A549 (cell line): ENCODE measurements around the gene USH1G. TPM values are rescaled to one million over a fixed set of nuclear protein-coding genes. Genes with fewer than 3 reads are reported as not detected.

Experiments
- ATAC-seq, 2 experiments: fragments of 200-7000 bp in 1 of 2; fragments of >200 bp in 1 of 2; cut with Nextera tagmentation in 1 of 2; cut with Tn5 transposase in 1 of 2; 3 replicates each; pipeline versions ENCODE4 v1.8.0 to v1.9.1; 2018 to 2020; ENCODE audit warnings: mild to moderate bottlenecking in 1 of 2, moderate library complexity in 1 of 2
- CTCF ChIA-PET: fragments of 300-600 bp; sonication (Branson Sonifier 250); formaldehyde crosslinking; extraction: SDS; loops from one replicate; lab custom pipeline; 2021; ENCODE audit warnings: antibody characterized with exemption, inconsistent platforms; lab: Yijun Ruan, JAX
- POLR2A ChIA-PET: fragments of 350-600 bp; formaldehyde crosslinking; extraction: SDS; loops from one replicate; lab custom pipeline; 2021; ENCODE audit warnings: antibody characterized with exemption, inconsistent platforms; lab: Yijun Ruan, JAX
- DNase-seq, 2 experiments: peaks; one replicate each; pipeline versions ENCODE4 v3.0.0 to v3.0.0-alpha.2; 2011 to 2016; ENCODE audit warnings: low read depth in 1 of 2, low spot score in 1 of 2
- FAIRE-seq: peaks from 2 replicates; lab custom pipeline; 2011; peaks lifted over from hg19 to GRCh38; lab: Jason Lieb, UNC
- H3K27ac ChIP-seq, 2 experiments: fragments of >200 bp; sonication (Bioruptor Twin); formaldehyde crosslinking; 3 replicates each; pipeline ENCODE4 v1.5.1; 2016 to 2017
- H3K4me1 ChIP-seq: fragments of >200 bp; sonication (Bioruptor Twin); formaldehyde crosslinking; 3 replicates; pipeline ENCODE4 v1.6.1; 2016
- H3K4me2 ChIP-seq: fragments of >200 bp; sonication (Bioruptor Twin); formaldehyde crosslinking; 3 replicates; pipeline ENCODE4 v1.6.1; 2016
- H3K4me3 ChIP-seq: fragments of >200 bp; sonication (Bioruptor Twin); formaldehyde crosslinking; 3 replicates; pipeline ENCODE4 v1.5.1; 2016
- H3K9me3 ChIP-seq: fragments of >200 bp; sonication (Bioruptor Twin); formaldehyde crosslinking; 3 replicates; pipeline ENCODE4 v1.6.1; 2016
- BHLHE40 ChIP-seq: IDR thresholded peaks from 2 replicates; pipeline ENCODE4 v1.6.1; 2012; ENCODE audit warnings: low read depth, low read length, inconsistent platforms
- CBX2 ChIP-seq: fragments of 200-600 bp; sonication (generic); IDR thresholded peaks from 2 replicates; pipeline ENCODE4 v1.6.1; 2016; ENCODE audit warnings: low read depth, mild to moderate bottlenecking, borderline replicate concordance
- CHD4 ChIP-seq: fragments of 200-600 bp; sonication (generic); IDR thresholded peaks from 2 replicates; pipeline ENCODE4 v1.6.1; 2016; ENCODE audit warnings: antibody characterized with exemption, mild to moderate bottlenecking, borderline replicate concordance
- CTCF ChIP-seq: fragments of >200 bp; sonication (Bioruptor Twin); formaldehyde crosslinking; IDR thresholded peaks from 3 replicates; pipeline ENCODE4 v1.5.1; 2016
- ESRRA ChIP-seq: fragments of 150-350 bp; IDR thresholded peaks from 2 replicates; pipeline ENCODE4 v1.6.1; 2014; ENCODE audit warnings: mild to moderate bottlenecking, low read length, borderline replicate concordance
- FOSL2 ChIP-seq, 2 experiments: fragments of 450-650 bp in 1 of 2; fragments of >200 bp in 1 of 2; sonication (Bioruptor Twin) in 1 of 2; formaldehyde crosslinking; IDR thresholded peaks; 2 replicates each; pipeline versions ENCODE4 v1.5.0 to v1.6.1; 2016 to 2020; ENCODE audit warnings: mild to moderate bottlenecking in 1 of 2, moderate library complexity in 1 of 2
- FOXS1 ChIP-seq: fragments of 250-450 bp; sonication (Bioruptor Pico); IDR thresholded peaks from 2 replicates; pipeline ENCODE4 v1.5.0; 2020; ENCODE audit warnings: mild to moderate bottlenecking, moderate library complexity
- HDAC2 ChIP-seq: fragments of 200-600 bp; sonication (generic); IDR thresholded peaks from 2 replicates; pipeline ENCODE4 v1.6.1; 2016
- HES2 ChIP-seq: fragments of >200 bp; sonication (Bioruptor Twin); formaldehyde crosslinking; IDR thresholded peaks from 2 replicates; pipeline ENCODE4 v1.6.1; 2016
- HMGXB4 ChIP-seq: fragments of 250-450 bp; sonication (Bioruptor Pico); IDR thresholded peaks from 2 replicates; pipeline ENCODE4 v1.5.0; 2021; ENCODE audit warnings: mild to moderate bottlenecking, moderate library complexity, borderline replicate concordance
- HOXA7 ChIP-seq: fragments of 250-450 bp; sonication (Bioruptor Pico); IDR thresholded peaks from 2 replicates; pipeline ENCODE4 v1.5.0; 2020; ENCODE audit warnings: mild to moderate bottlenecking, moderate library complexity
- KDM5A ChIP-seq: fragments of 200-600 bp; sonication (generic); IDR thresholded peaks from 2 replicates; pipeline ENCODE4 v1.6.1; 2016; ENCODE audit warnings: antibody characterized with exemption, mild to moderate bottlenecking
- MAX ChIP-seq: IDR thresholded peaks from 2 replicates; pipeline ENCODE4 v1.6.1; 2012
- NPAS2 ChIP-seq: fragments of 250-450 bp; sonication (Bioruptor Pico); IDR thresholded peaks from 2 replicates; pipeline ENCODE4 v1.8.0; 2022; ENCODE audit warnings: mild to moderate bottlenecking, moderate library complexity, borderline replicate concordance
- NR3C1 ChIP-seq: fragments of >200 bp; sonication (Bioruptor Twin); formaldehyde crosslinking; IDR thresholded peaks from 3 replicates; pipeline ENCODE4 v1.6.1; 2017
- POLR2AphosphoS2 ChIP-seq: conservative IDR thresholded peaks from 2 replicates; pipeline ENCODE4 v1.6.1; 2012; ENCODE audit warnings: low read length, improper control_type of control experiment, inconsistent platforms
- RAD21 ChIP-seq, 2 experiments: fragments of >200 bp in 1 of 2; sonication (Bioruptor Twin) in 1 of 2; formaldehyde crosslinking in 1 of 2; IDR thresholded peaks in 1 of 2; conservative IDR thresholded peaks in 1 of 2; 2 replicates in 1 of 2; 3 replicates in 1 of 2; pipeline ENCODE4 v1.6.1; 2012 to 2018; ENCODE audit warnings: inconsistent platforms in 1 of 2
- RARB ChIP-seq: fragments of 250-450 bp; sonication (Bioruptor Pico); IDR thresholded peaks from 2 replicates; pipeline ENCODE4 v1.8.0; 2021; ENCODE audit warnings: mild to moderate bottlenecking, moderate library complexity
- RFX5 ChIP-seq: fragments of 450-650 bp; IDR thresholded peaks from 2 replicates; pipeline ENCODE4 v1.7.1; 2014; ENCODE audit warnings: antibody characterized with exemption, mild to moderate bottlenecking, moderate library complexity
- RNF2 ChIP-seq: fragments of 200-600 bp; sonication (generic); IDR thresholded peaks from 2 replicates; pipeline ENCODE4 v1.6.1; 2016; ENCODE audit warnings: low read depth, mild to moderate bottlenecking, antibody characterized with exemption, moderate library complexity, borderline replicate concordance
- SMC3 ChIP-seq: fragments of >200 bp; sonication (Bioruptor Twin); formaldehyde crosslinking; IDR thresholded peaks from 3 replicates; pipeline ENCODE4 v1.6.1; 2018; ENCODE audit warnings: inconsistent platforms
- SREBF2 ChIP-seq: fragments of 450-650 bp; IDR thresholded peaks from 2 replicates; pipeline ENCODE4 v1.6.1; 2014; ENCODE audit warnings: mild to moderate bottlenecking, moderate library complexity
- TFCP2L1 ChIP-seq: fragments of 250-450 bp; sonication (Bioruptor Pico); IDR thresholded peaks from 2 replicates; pipeline ENCODE4 v1.5.0; 2021; ENCODE audit warnings: mild to moderate bottlenecking
- USF2 ChIP-seq: fragments of 450-650 bp; IDR thresholded peaks from 2 replicates; pipeline ENCODE4 v1.6.1; 2014; ENCODE audit warnings: antibody characterized with exemption
- ZNF302 ChIP-seq: fragments of 250-450 bp; sonication (Bioruptor Pico); IDR thresholded peaks from 2 replicates; pipeline ENCODE4 v1.9.0; 2021; ENCODE audit warnings: inconsistent platforms, mild to moderate bottlenecking, moderate library complexity
- WGBS: methylation state at CpG from one replicate; pipeline ENCODE4 v1.1.6; 2017; ENCODE audit errors: missing lambda C conversion rate; 5-methylcytosine and 5-hydroxymethylcytosine counted together
- polyA plus RNA-seq, 4 experiments: library from polyadenylated mRNA; depleted of rRNA in 3 of 4; stranded (reverse); fragments of >200 nt; fragmentation: RNase III in 1 of 4; extraction: RNeasy Plus Mini Kit Qiagen cat#74134 plus additional on column Dnase treatment in 1 of 4; gene quantifications; 2 replicates in 3 of 4; 3 replicates in 1 of 4; pipeline ENCODE4 v1.2.3, GENCODE V29; 2011 to 2017
- TF ChIP-seq, protein P1 (sequence below): IDR thresholded peaks from 2 replicates; pipeline ENCODE4 v1.6.1; 2012; ENCODE audit warnings: low read depth, borderline replicate concordance
- TF ChIP-seq, protein P2 (sequence below): fragments of 250-450 bp; sonication (Bioruptor Pico); IDR thresholded peaks from 2 replicates; pipeline ENCODE4 v1.5.0; 2020; ENCODE audit warnings: low read depth, mild to moderate bottlenecking, moderate library complexity

The USH1G gene
- polyA plus RNA-seq, 2 of the 4 experiments (the other 2 are of a cell fraction), result 0.09 to 0.12 TPM

DNA sequence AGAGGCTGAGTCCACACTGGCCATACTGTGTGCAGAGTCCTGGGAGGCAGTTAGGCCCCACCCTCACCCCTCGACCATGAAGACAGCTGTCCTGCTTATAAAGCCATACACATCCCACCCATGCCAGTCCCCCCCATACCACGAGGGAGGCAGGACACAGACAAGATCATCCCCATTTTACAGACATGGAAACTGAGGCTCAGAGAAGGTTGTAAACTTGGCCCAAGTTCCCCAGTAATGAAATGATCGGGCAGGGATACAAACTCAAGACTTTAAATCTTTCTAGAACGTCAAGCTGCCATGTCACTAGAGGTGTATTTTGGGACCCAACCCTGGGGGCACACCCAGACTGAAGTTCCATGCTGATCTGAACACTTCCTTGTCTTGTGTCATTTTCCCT lies 33.0 kb upstream of the USH1G start:
- FAIRE-seq, result no peak
- Histone ChIP-seq H3K4me2 (no peak overlapping the region), H3K27ac (no peak overlapping the region), H3K9me3 (no peaks in the 10 kb centered on the region), H3K4me1 (peaks cover 24% of the 10 kb centered on the region), H3K4me3 (no peak overlapping the region)
- 60% methylated on average over 4 of the region's 4 CpGs for WGBS
- ChIA-PET CTCF (interaction anchor here (0.6 to 42.3 kb wide), 10 partner anchors 19 to 246 kb away, joined by 3 to 1448 read pairs (median 36); partner anchors contain the start of genes CDR2L, HID1, MRPL58 and OTOP2), POLR2A (interaction anchor here (1.3 kb wide), 1 partner anchor 83 kb away, joined by 7 read pairs; the partner anchor contains the start of gene FDXR)
- no peak for DNase-seq
- no peak for TF ChIP-seq FOXS1
- TF ChIP-seq CBX2, result no peak
- TF ChIP-seq SMC3, result no peak
- TF ChIP-seq HDAC2, result no peak
- no peak for TF ChIP-seq ZNF302
- TF ChIP-seq SREBF2, result no peak
- no peak for TF ChIP-seq TFCP2L1
- TF ChIP-seq KDM5A, result no peak
- TF ChIP-seq RAD21 (conservative IDR thresholded peaks at IDR 0.05 in 1 of 2, IDR thresholded peaks at IDR 0.05 in 1 of 2), result no peak
- no peak for TF ChIP-seq CHD4
- TF ChIP-seq, protein P1, sequence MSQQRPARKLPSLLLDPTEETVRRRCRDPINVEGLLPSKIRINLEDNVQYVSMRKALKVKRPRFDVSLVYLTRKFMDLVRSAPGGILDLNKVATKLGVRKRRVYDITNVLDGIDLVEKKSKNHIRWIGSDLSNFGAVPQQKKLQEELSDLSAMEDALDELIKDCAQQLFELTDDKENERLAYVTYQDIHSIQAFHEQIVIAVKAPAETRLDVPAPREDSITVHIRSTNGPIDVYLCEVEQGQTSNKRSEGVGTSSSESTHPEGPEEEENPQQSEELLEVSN, result no peak
- no peak for TF ChIP-seq FOSL2 (IDR thresholded peaks at IDR 0.05)
- TF ChIP-seq FOSL2 (CRISPR knock-in tag; IDR thresholded peaks at IDR 0.05), result no peak
- no peak for ATAC-seq

- no peak for FAIRE-seq
- ATAC-seq, result no peak
- CTCF ChIA-PET, result interaction anchor here (0.6 to 42.3 kb wide), 6 partner anchors 20 to 112 kb away, joined by 3 to 1448 read pairs (median 25); partner anchors contain the start of genes HID1, MRPL58, OTOP2 and OTOP3
- POLR2A ChIA-PET, result interaction anchor here (0.6 kb wide), 1 partner anchor 253 kb away, joined by 3 read pairs; no protein-coding TSS in a partner anchor
- no peak for DNase-seq
- H3K27ac ChIP-seq, result no peak overlapping the region
- H3K4me3 ChIP-seq, result no peak overlapping the region
- H3K4me1 ChIP-seq, result peaks cover 26% of the 10 kb centered on the region
- no peak for TF ChIP-seq SMC3
- TF ChIP-seq HES2, result no peak
- TF ChIP-seq NPAS2 (CRISPR knock-in tag), result no peak
- TF ChIP-seq BHLHE40, result no peak
- TF ChIP-seq FOXS1, result no peak
- no peak for TF ChIP-seq RARB (CRISPR knock-in tag)
- TF ChIP-seq RNF2, result no peak
- no peak for TF ChIP-seq TFCP2L1
- TF ChIP-seq CTCF, result no peak
- TF ChIP-seq USF2, result no peak
- TF ChIP-seq NR3C1, result no peak
- no peak for TF ChIP-seq HOXA7 (CRISPR knock-in tag)
- TF ChIP-seq, protein P2, sequence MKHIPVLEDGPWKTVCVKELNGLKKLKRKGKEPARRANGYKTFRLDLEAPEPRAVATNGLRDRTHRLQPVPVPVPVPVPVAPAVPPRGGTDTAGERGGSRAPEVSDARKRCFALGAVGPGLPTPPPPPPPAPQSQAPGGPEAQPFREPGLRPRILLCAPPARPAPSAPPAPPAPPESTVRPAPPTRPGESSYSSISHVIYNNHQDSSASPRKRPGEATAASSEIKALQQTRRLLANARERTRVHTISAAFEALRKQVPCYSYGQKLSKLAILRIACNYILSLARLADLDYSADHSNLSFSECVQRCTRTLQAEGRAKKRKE, result no peak
- TF ChIP-seq MAX, result no peak
- no peak for TF ChIP-seq HMGXB4
- no peak for TF ChIP-seq ESRRA
- TF ChIP-seq CHD4, result no peak
- no peak for TF ChIP-seq POLR2AphosphoS2
- no peak for TF ChIP-seq RFX5
- no peaks in the 10 kb centered on the region for H3K9me3 ChIP-seq
- WGBS, result 78% methylated on average over 13 of the region's 13 CpGs
- no peak overlapping the region for H3K4me2 ChIP-seq
Observed at GRCh38 chr17:74954665-74955421, 31.8 kb upstream of the USH1G start.
